ENCODE results near the gene SASH1.
"Not testable (repeated sequence)": the region's sequence is repeated elsewhere in the genome, so short reads cannot be mapped to it uniquely, and the experiment has no call there.

The SASH1 gene

GRCh38 chr6:148328876-148329555 is 13.6 kb upstream of the SASH1 start:
- DNase-seq (ENCODE audit: low read depth in 2 of 2): no peak

DNA sequence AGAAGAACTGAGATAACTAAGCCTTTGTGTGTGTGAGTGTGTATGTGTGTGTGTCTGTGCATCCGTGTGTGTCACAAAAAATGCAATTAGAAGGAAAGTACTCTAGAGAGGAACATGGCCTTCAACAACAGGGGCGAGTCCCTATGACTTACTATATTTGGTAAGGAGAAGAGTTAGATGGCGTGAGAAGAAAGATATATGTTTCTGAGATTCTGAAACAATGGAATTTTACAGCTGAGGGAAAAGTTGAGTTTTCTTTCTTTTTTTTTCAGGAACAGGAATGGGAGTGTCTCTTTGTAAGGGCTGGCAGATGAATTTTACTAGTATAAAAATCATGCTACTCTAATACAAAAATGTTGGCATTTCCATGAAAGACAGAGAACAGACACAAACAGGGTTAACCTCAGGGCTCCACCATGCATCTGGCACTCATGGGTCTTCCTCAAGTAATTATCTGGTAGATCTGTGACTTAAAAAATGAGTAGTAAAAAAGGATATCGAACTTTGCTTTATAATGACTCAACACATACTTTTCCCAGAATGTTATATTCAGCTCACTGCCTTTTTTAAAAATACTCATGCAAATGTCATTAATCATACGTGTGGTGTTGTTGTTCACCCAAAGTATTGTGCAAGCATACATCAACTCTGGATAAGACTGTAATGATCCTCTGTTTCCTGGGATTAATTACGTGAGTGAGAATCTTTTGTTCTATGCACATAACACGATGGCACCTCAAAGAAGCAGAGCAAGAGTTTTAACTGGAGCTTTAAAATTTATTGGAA is 12.8 kb upstream of the SASH1 start:
- DNase-seq (ENCODE audit: low read depth in 2 of 2): no peak

GRCh38 chr6:148332088-148332487 is 10.6 kb upstream of the SASH1 start:
- no peak for DNase-seq (ENCODE audit: low read depth in 2 of 2)

DNA sequence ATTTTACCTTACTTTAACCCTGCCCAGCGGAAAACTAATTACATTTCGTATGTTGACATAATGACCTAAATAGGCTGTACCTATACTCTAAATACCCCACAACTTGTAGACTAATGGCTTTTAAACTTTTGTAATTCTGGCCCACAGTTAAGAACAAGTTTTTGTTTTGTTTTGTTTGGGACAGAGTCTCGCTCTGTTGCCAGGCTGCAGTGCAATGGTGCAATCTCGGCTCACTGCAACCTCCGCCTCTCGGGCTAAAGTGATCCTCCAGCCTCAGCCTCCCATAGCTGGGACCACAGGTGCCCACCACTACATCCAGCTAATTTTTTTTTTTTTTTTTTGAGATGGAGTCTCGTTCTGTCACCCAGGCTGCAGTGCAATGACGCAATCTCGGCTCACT is 5.7 kb upstream of the SASH1 start:
- no peak for DNase-seq (ENCODE audit: low read depth in 2 of 2)

- DNase-seq (ENCODE audit: low read depth in 2 of 2): no peak
These were observed 2.9 kb upstream of the SASH1 start for GRCh38 chr6:148339766-148340165.

DNA sequence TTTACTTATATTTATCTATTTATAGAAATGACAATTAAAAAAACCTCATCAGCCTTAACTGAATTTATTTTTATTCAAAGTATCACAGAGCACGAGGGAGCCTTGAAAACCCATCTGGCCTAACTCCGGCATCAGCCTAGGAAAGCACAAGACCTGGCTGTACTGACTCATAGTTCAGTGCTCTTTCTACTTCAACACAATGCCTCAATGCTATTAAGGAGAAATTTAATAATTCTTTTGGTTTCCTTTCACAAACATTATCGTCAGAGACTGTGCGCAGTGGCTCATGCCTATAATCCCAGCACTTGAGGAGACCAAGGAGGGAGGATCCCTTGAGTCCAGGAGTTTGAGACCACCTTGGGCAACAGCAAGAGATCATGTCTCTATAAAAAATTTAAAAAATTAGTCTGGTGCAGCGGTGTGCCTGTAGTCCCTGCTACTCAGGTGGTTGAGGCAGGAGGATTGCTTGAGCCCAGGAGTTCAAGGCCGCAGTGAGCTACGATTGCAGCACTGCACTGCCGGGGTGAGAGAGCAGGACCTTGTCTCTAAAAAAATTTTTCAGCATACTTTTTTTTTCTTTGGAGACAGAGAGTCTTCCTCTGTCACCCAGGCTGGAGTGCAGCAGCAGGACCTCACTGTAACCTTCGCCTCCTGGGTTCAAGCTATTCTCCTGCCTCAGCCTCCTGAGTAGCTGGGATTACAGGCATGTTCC is 1.9 kb upstream of the SASH1 start:
- no peak for DNase-seq (ENCODE audit: low read depth in 2 of 2)

DNA sequence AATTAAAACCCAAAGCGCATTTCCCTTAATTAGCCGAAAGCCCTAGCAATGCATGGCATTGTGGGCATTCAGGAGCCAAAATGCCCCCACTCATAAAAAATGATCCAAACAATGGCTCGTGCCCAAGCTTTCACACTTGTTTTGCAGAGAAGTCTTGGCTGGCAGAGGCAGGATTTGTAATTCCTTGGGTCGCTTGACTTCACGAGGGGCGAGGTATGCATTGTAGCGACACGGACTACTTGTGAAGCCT is 613 bp upstream of the SASH1 start:
- no peak for DNase-seq (ENCODE audit: low read depth in 2 of 2)

GRCh38 chr6:148343047-148343782 is 577 bp downstream of the SASH1 start:
- no peak for DNase-seq (ENCODE audit: low read depth in 2 of 2)

DNA sequence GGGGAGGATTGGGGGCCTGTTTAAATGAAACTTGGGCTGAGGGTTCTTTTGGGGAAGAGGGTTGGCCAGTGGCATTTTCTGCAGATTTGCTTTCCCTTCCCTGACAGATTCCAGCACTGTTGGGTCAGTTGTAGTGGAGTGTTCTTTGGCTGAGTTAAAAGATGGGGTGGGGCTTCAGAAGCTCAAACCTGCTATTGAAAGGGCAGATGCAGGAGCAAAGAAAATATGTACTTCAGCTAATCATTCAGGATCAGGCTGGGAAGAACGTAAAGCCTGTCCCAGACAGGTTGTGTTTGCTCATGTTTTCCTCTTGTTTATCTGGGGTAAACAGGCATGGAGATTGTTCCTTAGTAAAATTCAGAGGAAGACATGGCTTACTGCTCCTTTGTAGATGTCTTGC is 2.5 kb downstream of the SASH1 start:
- DNase-seq (ENCODE audit: low read depth in 2 of 2): no peak

- no peak for DNase-seq (ENCODE audit: low read depth in 2 of 2)
These were observed 2.9 kb downstream of the SASH1 start for GRCh38 chr6:148345578-148345977.

DNA sequence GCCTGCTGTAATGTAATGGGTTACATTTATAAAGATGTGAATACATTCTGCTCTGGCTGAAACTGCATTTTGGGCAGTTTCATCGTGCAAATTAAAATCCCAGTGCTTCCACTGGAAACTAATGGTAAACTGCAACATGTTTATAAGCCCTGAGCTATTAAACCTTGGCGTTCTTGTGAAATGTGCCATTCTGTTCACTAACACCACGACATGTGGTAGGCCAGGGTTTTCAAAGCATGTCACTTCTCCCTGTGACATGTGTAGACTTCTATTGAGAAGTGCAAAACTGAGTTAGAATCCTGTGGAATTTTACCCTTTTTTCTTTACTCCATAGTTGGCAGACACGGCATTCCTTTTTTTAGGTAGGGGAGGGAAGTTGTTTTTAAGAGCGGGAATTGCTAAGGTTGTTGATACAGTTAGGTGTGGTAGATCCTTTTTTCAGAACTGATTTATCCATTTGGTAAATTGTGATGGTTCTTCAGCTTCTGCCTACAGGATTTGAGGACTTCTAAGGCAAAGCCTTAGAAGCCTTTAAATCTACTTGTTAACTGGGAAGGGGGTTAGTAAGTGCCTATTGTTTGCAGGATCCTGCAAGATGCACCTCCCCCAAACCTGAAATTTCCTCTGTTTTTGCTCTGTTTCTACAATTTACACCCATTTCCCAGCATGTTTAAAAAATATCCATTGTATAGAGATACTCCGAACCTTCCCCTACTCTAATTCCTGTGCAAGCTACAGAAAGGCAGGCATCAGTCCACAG is 4.2 kb downstream of the SASH1 start:
- no peak for DNase-seq (ENCODE audit: low read depth in 2 of 2)

GRCh38 chr6:148347441-148348054 is 4.9 kb downstream of the SASH1 start:
- DNase-seq (ENCODE audit: low read depth in 2 of 2): no peak

- DNase-seq (ENCODE audit: low read depth in 2 of 2): no peak
These were observed 5.7 kb downstream of the SASH1 start for GRCh38 chr6:148348335-148348734.

- no peak for DNase-seq (ENCODE audit: low read depth in 2 of 2)
These were observed 6.1 kb downstream of the SASH1 start for GRCh38 chr6:148348778-148349177.

DNA sequence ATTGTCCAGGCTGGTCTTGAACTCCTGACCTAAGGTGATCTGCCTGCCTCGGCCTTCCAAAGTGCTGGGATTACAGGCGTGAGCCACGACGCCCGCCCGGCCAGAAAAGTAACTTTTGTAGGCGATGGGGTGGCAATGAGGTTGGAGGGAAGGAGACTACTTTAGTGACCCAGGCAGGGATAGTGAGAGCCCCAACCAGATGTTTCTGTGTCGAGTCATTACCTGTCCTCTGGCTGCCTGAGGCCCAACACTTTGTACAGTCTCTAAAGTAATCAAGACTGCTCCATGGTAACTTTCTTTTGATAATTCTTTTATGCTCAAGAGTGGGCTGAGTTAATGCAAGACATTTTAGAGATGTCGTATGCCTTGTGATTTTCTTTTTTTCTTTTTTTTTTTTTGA is 6.8 kb downstream of the SASH1 start:
- no peak for DNase-seq (ENCODE audit: low read depth in 2 of 2)

- DNase-seq (ENCODE audit: low read depth in 2 of 2): no peak
These were observed 8.7 kb downstream of the SASH1 start for GRCh38 chr6:148351309-148351708.

GRCh38 chr6:148352421-148352820 is 9.8 kb downstream of the SASH1 start:
- DNase-seq (ENCODE audit: low read depth in 2 of 2): not testable (repeated sequence)

DNA sequence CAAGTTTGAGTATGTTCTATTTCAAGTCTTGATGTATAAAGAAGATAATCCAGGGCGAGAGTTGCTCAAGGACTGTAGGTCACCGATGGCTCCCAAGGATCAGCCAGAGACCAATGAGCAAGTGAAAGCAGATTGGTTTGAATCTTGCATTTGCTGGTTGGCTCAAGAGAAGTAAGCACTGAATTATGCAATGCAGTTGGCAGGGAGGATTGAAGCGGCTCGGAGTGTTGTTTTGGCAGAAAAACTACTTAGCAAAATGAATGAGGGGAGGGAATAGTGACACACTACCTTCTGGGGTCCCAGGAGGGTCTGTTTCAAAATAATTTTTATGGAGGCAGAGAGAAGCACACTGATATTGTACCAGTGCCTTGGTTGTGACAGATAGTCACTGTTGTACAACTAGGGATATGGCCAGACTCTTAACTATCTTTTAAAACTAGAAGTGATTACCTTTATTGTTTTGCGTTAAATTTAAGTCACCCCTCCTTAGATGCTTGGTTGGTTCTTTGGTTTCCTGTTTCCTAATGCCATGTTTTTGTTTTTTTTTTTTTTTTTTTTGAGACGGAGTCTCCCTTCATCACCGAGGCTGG is 15.7 kb downstream of the SASH1 start:
- no peak for DNase-seq (ENCODE audit: low read depth in 2 of 2)

GRCh38 chr6:148359228-148359627 is 16.6 kb downstream of the SASH1 start:
- no peak for DNase-seq (ENCODE audit: low read depth in 2 of 2)

- DNase-seq (ENCODE audit: low read depth in 2 of 2): no peak
These were observed 21.6 kb downstream of the SASH1 start for GRCh38 chr6:148364056-148364824.
